SU-DHL-6 (cell line): ENCODE results near the gene ZNF311.

Source experiments
- H2AFZ ChIP-seq: fragments of 200-600 bp; sonication (generic); 2 replicates; pipeline ENCODE4 v1.6.1; 2014; ENCODE audit warnings: low read depth, mild to moderate bottlenecking, moderate library complexity, mixed read lengths, antibody characterized with exemption, low read length; ENCODE audit not compliant: severe bottlenecking
- H3F3A ChIP-seq: fragments of 200-600 bp; shearing (Covaris generic); 2 replicates; pipeline ENCODE4 v1.6.0; 2016; ENCODE audit warnings: antibody characterized with exemption, mild to moderate bottlenecking; ENCODE audit not compliant: insufficient read depth
- H3K27ac ChIP-seq: fragments of 200-600 bp; sonication (generic); 2 replicates; pipeline ENCODE4 v1.5.1; 2016; ENCODE audit warnings: low read depth, mild to moderate bottlenecking, low read length, moderate library complexity, mixed read lengths
- H3K27me3 ChIP-seq: fragments of 200-600 bp; sonication (generic), shearing (Covaris generic); 2 replicates; pipeline ENCODE4 v1.6.0; 2014; ENCODE audit warnings: mild to moderate bottlenecking, low read length
- H3K36me3 ChIP-seq: fragments of 200-600 bp; sonication (generic); 2 replicates; pipeline ENCODE4 v1.6.1; 2014; ENCODE audit warnings: mild to moderate bottlenecking, low read length, mixed read lengths
- H3K4me2 ChIP-seq: fragments of 300-600, 200-600 bp; shearing (Covaris generic), sonication (generic); 2 replicates; pipeline ENCODE4 v1.6.0; 2014; ENCODE audit warnings: low read length, low read depth, mild to moderate bottlenecking; ENCODE audit not compliant: poor library complexity, severe bottlenecking
- H3K4me3 ChIP-seq: fragments of 200-600 bp; sonication (generic); 2 replicates; pipeline ENCODE4 v1.5.1; 2014; ENCODE audit warnings: antibody characterized with exemption, low read length, mild to moderate bottlenecking, mixed read lengths; ENCODE audit not compliant: insufficient read depth, poor library complexity, severe bottlenecking
- H3K79me2 ChIP-seq: fragments of 200-600 bp; sonication (generic); 2 replicates; pipeline ENCODE4 v1.6.1; 2014; ENCODE audit warnings: mild to moderate bottlenecking, low read length, moderate library complexity; ENCODE audit not compliant: insufficient read depth
- H3K9ac ChIP-seq: fragments of 200-600 bp; sonication (generic); 2 replicates; pipeline ENCODE4 v1.7.0; 2014; ENCODE audit warnings: mild to moderate bottlenecking, low read length
- H3K9me2 ChIP-seq: fragments of 200-600 bp; sonication (generic); replicated peaks from 2 replicates; pipeline ENCODE4 v1.6.1; 2014; ENCODE audit warnings: low read length; ENCODE audit not compliant: insufficient read depth
- H3K9me3 ChIP-seq: fragments of 200-600 bp; sonication (generic); 2 replicates; pipeline ENCODE4 v1.6.1; 2014; ENCODE audit warnings: low read length, mixed read lengths; ENCODE audit not compliant: insufficient read depth
- H4K20me1 ChIP-seq: fragments of 200-600 bp; sonication (generic); 2 replicates; pipeline ENCODE4 v1.6.1; 2014; ENCODE audit warnings: low read depth, mild to moderate bottlenecking, antibody characterized with exemption, low read length, moderate library complexity, mixed read lengths
- EZH2phosphoT487 ChIP-seq: fragments of 200-600 bp; sonication (generic), shearing (Covaris generic); conservative IDR thresholded peaks from 2 replicates; pipeline ENCODE4 v1.6.1; 2018; ENCODE audit warnings: mild to moderate bottlenecking, antibody characterized with exemption, low read length, moderate library complexity, mixed read lengths
- TF ChIP-seq, protein P1 (sequence below): fragments of 200-600 bp; sonication (generic); IDR thresholded peaks from one replicate; pipeline ENCODE4 v1.5.1; 2017; ENCODE audit warnings: antibody characterized with exemption, mild to moderate bottlenecking, low read length, moderate library complexity; ENCODE audit not compliant: insufficient read depth, poor library complexity, severe bottlenecking

The ZNF311 gene

DNA sequence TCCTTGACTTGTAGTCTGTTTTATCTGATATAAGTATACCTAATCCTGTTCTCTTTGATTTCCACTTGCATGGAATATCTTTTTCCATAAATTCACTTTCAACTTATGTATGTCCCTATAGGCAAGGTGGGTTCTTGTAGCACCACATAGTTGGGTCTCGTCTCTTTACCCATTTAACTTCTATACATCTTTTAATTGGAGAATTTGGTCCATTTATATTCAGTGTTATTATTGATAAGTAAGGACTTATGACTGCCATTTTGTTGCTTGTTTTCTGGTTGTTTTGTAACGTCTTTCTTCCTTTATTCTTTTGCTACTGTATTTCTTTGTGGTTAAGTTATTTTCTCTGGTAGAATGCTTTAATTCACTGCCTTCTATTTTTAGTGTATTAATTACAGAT is 14.5 kb upstream of the ZNF311 start:
- H3K36me3 ChIP-seq = no peaks in the 10 kb centered on the region
- no peak overlapping the region for H3K4me3 ChIP-seq
- no peaks in the 10 kb centered on the region for H3F3A ChIP-seq
- no peak for TF ChIP-seq EZH2phosphoT487
- TF ChIP-seq, protein P1, sequence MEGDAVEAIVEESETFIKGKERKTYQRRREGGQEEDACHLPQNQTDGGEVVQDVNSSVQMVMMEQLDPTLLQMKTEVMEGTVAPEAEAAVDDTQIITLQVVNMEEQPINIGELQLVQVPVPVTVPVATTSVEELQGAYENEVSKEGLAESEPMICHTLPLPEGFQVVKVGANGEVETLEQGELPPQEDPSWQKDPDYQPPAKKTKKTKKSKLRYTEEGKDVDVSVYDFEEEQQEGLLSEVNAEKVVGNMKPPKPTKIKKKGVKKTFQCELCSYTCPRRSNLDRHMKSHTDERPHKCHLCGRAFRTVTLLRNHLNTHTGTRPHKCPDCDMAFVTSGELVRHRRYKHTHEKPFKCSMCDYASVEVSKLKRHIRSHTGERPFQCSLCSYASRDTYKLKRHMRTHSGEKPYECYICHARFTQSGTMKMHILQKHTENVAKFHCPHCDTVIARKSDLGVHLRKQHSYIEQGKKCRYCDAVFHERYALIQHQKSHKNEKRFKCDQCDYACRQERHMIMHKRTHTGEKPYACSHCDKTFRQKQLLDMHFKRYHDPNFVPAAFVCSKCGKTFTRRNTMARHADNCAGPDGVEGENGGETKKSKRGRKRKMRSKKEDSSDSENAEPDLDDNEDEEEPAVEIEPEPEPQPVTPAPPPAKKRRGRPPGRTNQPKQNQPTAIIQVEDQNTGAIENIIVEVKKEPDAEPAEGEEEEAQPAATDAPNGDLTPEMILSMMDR = no peak
- H3K4me2 ChIP-seq = no peak overlapping the region
- 0 out of 2 replicates have a peak, but pooled peaks cover 5% of the 10 kb centered on the region for H3K27me3 ChIP-seq
- no peaks in the 10 kb centered on the region for H3K9me2 ChIP-seq
- H4K20me1 ChIP-seq = no peaks in the 10 kb centered on the region
- H3K9me3 ChIP-seq = no peaks in the 10 kb centered on the region
- H3K9ac ChIP-seq = no peak overlapping the region
- no peak overlapping the region for H3K27ac ChIP-seq
- no peaks in the 10 kb centered on the region for H3K79me2 ChIP-seq
- H2AFZ ChIP-seq = no peak overlapping the region

- no peaks in the 10 kb centered on the region for H3K79me2 ChIP-seq
- H3K9me2 ChIP-seq = no peaks in the 10 kb centered on the region
- H3K36me3 ChIP-seq = no peaks in the 10 kb centered on the region
- H3K27ac ChIP-seq = no peak overlapping the region
- no peaks in the 10 kb centered on the region for H3K9me3 ChIP-seq
- H3F3A ChIP-seq = no peaks in the 10 kb centered on the region
- no peak overlapping the region for H3K4me3 ChIP-seq
- no peak overlapping the region for H3K9ac ChIP-seq
- no peaks in the 10 kb centered on the region for H4K20me1 ChIP-seq
- TF ChIP-seq, protein P1 = no peak
- no peak for TF ChIP-seq EZH2phosphoT487
- no peak overlapping the region for H2AFZ ChIP-seq
- H3K27me3 ChIP-seq = no peaks in the 10 kb centered on the region
- no peak overlapping the region for H3K4me2 ChIP-seq
Measured at GRCh38 chr6:29017428-29017802, 12.3 kb upstream of the ZNF311 start.

- no peaks in the 10 kb centered on the region for H4K20me1 ChIP-seq
- no peaks in the 10 kb centered on the region for H3F3A ChIP-seq
- no peak for TF ChIP-seq EZH2phosphoT487
- TF ChIP-seq, protein P1 = peak; percentile 98
- no peaks in the 10 kb centered on the region for H3K9me2 ChIP-seq
- peak overlapping the region; percentile 80 for H2AFZ ChIP-seq
- peak overlapping the region; percentile 22 for H3K4me3 ChIP-seq
- peak overlapping the region; percentile 46 for H3K4me2 ChIP-seq
- H3K27ac ChIP-seq = no peak overlapping the region
- H3K9me3 ChIP-seq = no peaks in the 10 kb centered on the region
- H3K9ac ChIP-seq = no peak overlapping the region
- no peaks in the 10 kb centered on the region for H3K36me3 ChIP-seq
- H3K79me2 ChIP-seq = no peaks in the 10 kb centered on the region
- H3K27me3 ChIP-seq = no peaks in the 10 kb centered on the region
Measured at GRCh38 chr6:29016559-29017427, 11.7 kb upstream of the ZNF311 start.
